Left ventricle myocardium inferior (tissue), 1 donor: ENCODE measurements around the gene DNAJC9. TPM values are rescaled to one million over a fixed set of nuclear protein-coding genes. Genes with fewer than 3 reads are reported as not detected.

ENCODE experiments used
- DNase-seq: peaks from one replicate; pipeline ENCODE4 v3.0.0-alpha.2; 2020
- H3K27ac ChIP-seq: fragments of 200-600 bp; replicated peaks from 2 replicates; pipeline ENCODE4 v1.8.0; 2021
- H3K27me3 ChIP-seq: fragments of 200-600 bp; 2 replicates; pipeline ENCODE4 v1.8.0; 2021; ENCODE audit warnings: low read depth
- H3K36me3 ChIP-seq: fragments of 200-600 bp; 2 replicates; pipeline ENCODE4 v1.8.0; 2021
- H3K4me1 ChIP-seq: fragments of 200-600 bp; 2 replicates; pipeline ENCODE4 v1.8.0; 2021
- H3K4me3 ChIP-seq: fragments of 200-600 bp; 2 replicates; pipeline ENCODE4 v1.8.0; 2021; ENCODE audit warnings: mild to moderate bottlenecking, moderate library complexity
- H3K9me3 ChIP-seq: fragments of 200-600 bp; replicated peaks from 2 replicates; pipeline ENCODE4 v1.8.0; 2021
- intact Hi-C: fragments of 100-400 bp; cut with micrococcal nuclease; formaldehyde crosslinking; loops from one replicate; pipeline ENCODE4 v1.11.0; 2022
- total RNA-seq: library from RNA; stranded (reverse); fragmentation: NEBNext Ultra II Directional; extraction: Animal tissue kit (Norgen Biotek cat#: 25700); gene quantifications from one replicate; pipeline ENCODE4 v1.2.1, GENCODE V29; 2021
- TF ChIP-seq, protein P1 (sequence below): fragments of 200-600 bp; IDR thresholded peaks from 2 replicates; pipeline ENCODE4 v1.8.0; 2021; ENCODE audit warnings: antibody characterized with exemption, mild to moderate bottlenecking, borderline replicate concordance
- donor health status: DM: no; HTN: yes; CAD: no; lungs with severe emphysema.

The DNAJC9 gene
- total RNA-seq, 1 donor from 2014 or later: 8.6 TPM

DNA sequence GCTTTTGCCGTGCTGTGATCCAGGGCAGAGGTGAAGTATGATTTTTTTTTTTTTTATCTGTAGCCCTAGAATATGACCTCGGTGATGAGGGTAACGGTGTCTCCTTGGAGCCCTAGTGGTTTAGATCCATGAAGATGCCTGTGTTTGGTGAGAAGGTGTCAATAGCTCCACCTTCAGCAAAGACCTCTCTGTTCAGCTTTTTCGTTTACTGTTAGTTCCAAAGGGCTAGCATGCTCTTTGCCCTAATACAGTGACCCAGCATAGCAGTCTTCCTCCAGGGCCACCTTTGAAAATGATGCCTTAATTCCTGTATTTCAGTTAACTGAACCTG is 6.1 kb upstream of the DNAJC9 start:
- DNase-seq: no peak
- peaks cover 22% of the 10 kb centered on the region for H3K36me3 ChIP-seq
- TF ChIP-seq, protein P1, sequence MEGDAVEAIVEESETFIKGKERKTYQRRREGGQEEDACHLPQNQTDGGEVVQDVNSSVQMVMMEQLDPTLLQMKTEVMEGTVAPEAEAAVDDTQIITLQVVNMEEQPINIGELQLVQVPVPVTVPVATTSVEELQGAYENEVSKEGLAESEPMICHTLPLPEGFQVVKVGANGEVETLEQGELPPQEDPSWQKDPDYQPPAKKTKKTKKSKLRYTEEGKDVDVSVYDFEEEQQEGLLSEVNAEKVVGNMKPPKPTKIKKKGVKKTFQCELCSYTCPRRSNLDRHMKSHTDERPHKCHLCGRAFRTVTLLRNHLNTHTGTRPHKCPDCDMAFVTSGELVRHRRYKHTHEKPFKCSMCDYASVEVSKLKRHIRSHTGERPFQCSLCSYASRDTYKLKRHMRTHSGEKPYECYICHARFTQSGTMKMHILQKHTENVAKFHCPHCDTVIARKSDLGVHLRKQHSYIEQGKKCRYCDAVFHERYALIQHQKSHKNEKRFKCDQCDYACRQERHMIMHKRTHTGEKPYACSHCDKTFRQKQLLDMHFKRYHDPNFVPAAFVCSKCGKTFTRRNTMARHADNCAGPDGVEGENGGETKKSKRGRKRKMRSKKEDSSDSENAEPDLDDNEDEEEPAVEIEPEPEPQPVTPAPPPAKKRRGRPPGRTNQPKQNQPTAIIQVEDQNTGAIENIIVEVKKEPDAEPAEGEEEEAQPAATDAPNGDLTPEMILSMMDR: no peak
- H3K27me3 ChIP-seq: no peaks in the 10 kb centered on the region
- peak overlapping the region; percentile 94 for H3K27ac ChIP-seq
- peaks cover 36% of the 10 kb centered on the region for H3K4me1 ChIP-seq
- H3K4me3 ChIP-seq: peak overlapping the region; percentile 95
- H3K9me3 ChIP-seq: no peaks in the 10 kb centered on the region
- intact Hi-C loops: no loop called here

DNA sequence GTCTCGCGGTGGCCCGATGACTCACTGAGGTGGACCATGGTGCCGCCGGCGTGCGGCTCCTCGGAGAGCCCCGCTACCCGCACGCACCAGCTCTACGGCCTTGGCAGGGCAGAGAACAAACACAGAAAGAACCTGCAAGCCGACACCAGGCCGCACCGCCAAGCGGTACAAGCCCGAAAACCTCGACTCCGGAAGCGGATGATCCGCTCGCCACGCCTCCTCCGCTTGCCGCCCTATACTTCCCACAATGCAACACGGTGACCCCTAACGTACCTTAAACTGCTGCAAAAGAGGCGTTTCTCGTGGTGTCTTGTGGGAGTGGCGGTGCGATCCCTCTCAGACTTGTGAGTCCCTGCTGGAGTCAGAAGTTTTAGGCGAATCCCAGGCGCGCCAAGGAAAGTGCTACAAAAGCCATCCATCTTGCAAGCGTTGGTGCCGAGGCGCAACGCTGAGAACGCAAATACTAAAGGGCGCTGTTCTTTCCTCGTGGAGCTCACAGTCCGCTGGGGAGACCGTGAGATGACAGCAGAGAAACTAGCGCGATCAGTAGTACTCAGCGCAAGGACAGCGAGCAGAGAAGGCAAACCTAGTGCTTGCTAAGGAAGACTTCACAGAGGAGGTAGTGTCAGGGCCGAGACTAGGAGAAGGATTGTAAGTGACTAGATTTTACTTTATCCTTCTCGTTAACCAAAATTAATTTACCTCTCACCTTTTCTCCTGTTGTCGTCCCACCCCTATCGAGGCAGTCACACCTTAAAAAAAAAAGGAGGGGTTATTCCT is 5.6 kb upstream of the DNAJC9 start, which contains the start of gene MRPS16:
TSS of gene MRPS16 (minus strand) at position 200 of the 780 bp plus-strand sequence. CDS start at position 38, 162 bp downstream.
- DNase-seq: peak; percentile 93
- TF ChIP-seq, protein P1: peak; percentile 14
- Histone ChIP-seq H3K36me3 (peaks cover 22% of the 10 kb centered on the region), H3K4me3 (peak within 1 kb of the TSS; percentile 95), H3K27me3 (no peaks in the 10 kb centered on the region), H3K4me1 (peaks cover 42% of the 10 kb centered on the region), H3K9me3 (no peaks in the 10 kb centered on the region), H3K27ac (peak within 1 kb of the TSS; percentile 94)
- intact Hi-C loops: no loop called here

DNA sequence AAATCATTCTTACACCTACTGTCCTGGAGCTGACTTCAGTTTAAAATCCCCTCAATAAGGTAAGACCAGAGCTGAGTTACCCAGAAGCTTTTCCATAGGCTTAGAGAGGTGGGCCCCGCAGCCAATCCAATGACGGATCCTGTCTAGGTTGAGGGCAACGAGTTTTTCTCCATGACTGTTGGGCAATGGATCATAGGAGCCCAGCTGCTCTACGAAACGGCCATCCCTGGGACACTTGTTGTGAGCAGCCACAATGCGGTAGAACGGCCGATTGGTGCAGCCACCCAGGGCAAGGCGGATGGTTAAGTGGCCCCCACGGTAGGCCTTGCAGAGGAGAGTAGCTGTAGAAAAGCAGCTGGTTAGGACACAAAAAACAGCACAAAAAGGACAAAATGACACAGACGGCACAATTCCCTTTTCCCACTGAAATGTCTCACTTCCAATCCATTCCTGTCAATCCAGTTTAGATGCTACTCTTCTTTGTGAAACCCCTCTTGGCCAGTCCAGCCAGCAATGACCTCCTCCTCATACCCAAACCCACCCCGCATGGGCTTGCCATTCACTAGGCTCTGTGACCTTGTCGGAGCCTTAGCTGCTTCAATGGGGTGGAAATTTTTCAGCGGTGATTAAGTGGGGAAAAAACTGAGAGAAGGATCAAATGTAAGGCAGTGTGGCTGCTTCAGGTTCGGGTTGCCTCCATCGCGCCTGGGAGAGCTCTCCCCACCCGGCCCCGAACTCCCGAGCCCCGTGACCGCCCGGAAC is 4.8 kb upstream of the DNAJC9 start:
- Histone ChIP-seq H3K9me3 (no peaks in the 10 kb centered on the region), H3K36me3 (peaks cover 22% of the 10 kb centered on the region), H3K4me1 (peaks cover 48% of the 10 kb centered on the region), H3K27me3 (no peaks in the 10 kb centered on the region), H3K27ac (peak overlapping the region; percentile 94), H3K4me3 (peak overlapping the region; percentile 95)
- intact Hi-C loops: no loop called here
- no peak for DNase-seq
- TF ChIP-seq, protein P1: no peak

DNA sequence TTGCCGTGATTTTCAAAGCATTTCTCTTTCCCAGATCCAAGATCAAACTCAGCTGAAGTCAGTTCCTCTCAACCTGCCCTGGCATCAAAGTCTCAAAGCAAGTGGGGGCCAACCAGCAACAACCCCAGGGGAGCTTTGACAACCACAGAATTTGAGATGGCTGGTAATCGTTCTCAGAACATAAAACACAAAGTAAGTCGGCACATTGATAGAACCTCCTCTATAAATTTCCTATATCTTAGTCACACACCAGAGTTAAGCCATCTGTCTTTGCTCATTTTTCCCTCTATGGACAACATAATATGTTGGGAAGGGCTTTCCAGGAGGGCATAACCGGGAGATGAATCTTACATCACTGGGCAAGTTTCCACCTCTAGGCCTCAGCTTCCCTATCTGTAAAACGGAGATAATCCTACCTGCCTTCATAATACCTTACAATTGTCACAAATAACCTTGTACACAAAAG is 1.2 kb upstream of the DNAJC9 start:
- no peaks in the 10 kb centered on the region for H3K9me3 ChIP-seq
- intact Hi-C loops: no loop called here
- H3K36me3 ChIP-seq: peaks cover 40% of the 10 kb centered on the region
- H3K4me1 ChIP-seq: peaks cover 64% of the 10 kb centered on the region
- DNase-seq: no peak
- H3K4me3 ChIP-seq: no peak overlapping the region
- TF ChIP-seq, protein P1: no peak
- H3K27ac ChIP-seq: peak overlapping the region; percentile 81
- no peaks in the 10 kb centered on the region for H3K27me3 ChIP-seq

DNA sequence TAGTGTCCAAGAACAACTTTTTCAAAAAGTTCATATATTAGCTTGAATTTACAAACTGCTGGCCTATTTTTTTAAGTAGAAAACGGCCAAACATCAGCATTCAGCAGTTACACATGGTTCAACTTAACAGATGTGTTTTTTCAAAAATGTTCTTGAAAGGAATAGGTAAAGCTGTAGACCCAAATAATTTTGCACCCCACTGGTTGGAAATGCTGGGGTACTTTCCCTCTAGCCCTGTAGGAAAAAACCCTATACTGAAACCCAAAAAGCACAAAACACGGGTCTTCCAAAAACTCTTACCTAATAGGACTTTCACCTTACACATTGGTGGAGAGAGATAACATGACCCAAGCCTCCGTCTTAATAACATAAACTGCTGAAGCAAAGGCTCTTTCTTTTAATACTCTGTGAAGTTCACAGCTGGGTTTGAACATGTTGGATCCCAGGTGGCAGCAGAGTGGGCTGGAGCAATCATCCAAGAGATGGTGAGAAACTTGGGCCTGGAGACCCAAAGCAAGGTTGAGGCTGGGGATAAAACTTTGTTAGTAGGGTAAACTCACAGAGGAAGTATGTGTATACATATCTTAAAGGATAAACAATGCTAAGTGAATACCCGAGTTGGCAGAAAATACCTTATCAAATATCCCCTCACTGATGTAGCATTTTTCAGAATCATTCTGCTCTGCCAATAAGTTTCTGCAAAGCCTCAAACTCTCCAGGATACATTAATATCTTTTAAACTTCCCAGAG is 629 bp upstream of the DNAJC9 start:
- DNase-seq: no peak
- H3K4me3 ChIP-seq: peak overlapping the region; percentile 90
- H3K27me3 ChIP-seq: no peaks in the 10 kb centered on the region
- TF ChIP-seq, protein P1: no peak
- no peaks in the 10 kb centered on the region for H3K9me3 ChIP-seq
- H3K4me1 ChIP-seq: peaks cover 58% of the 10 kb centered on the region
- peak overlapping the region; percentile 81 for H3K27ac ChIP-seq
- H3K36me3 ChIP-seq: peaks cover 46% of the 10 kb centered on the region
- intact Hi-C loops: no loop called here
